WTC11 (cell line): ENCODE measurements around the gene SPOCK1. TPM values are rescaled to one million over a fixed set of nuclear protein-coding genes. Genes with fewer than 3 reads are reported as not detected.

Experiments used
- ATAC-seq: fragments of 200-7000 bp; cut with Tn5 transposase; 2 replicates; pipeline ENCODE4 v1.10.0; 2021; ENCODE audit warnings: mild to moderate bottlenecking, moderate library complexity
- CTCF ChIA-PET: fragments of 300-600 bp; sonication (Branson Sonifier 250); formaldehyde crosslinking; loops from one replicate; lab custom pipeline; 2021; ENCODE audit warnings: antibody characterized with exemption; lab: Charles Lee
- POLR2A ChIA-PET: fragments of 350-600 bp; sonication (Branson Sonifier 250); formaldehyde crosslinking; loops from one replicate; lab custom pipeline; 2021; ENCODE audit warnings: antibody characterized with exemption; lab: Charles Lee
- DNase-seq: peaks from one replicate; pipeline ENCODE4 v3.0.0; 2021; ENCODE audit warnings: low spot score
- H3K27ac Mint-ChIP-seq: 2 replicates; pipeline ENCODE4 v1.8.0; 2021; ENCODE audit warnings: mixed read lengths
- H3K27me3 Mint-ChIP-seq: 2 replicates; pipeline ENCODE4 v1.8.0; 2021; ENCODE audit warnings: low read depth, mild to moderate bottlenecking, moderate library complexity, mixed read lengths
- H3K36me3 Mint-ChIP-seq: 2 replicates; pipeline ENCODE4 v1.8.0; 2021; ENCODE audit warnings: mixed read lengths
- H3K4me1 Mint-ChIP-seq: 2 replicates; pipeline ENCODE4 v1.8.0; 2022; ENCODE audit warnings: mixed read lengths
- H3K4me3 Mint-ChIP-seq: 2 replicates; pipeline ENCODE4 v1.8.0; 2021; ENCODE audit warnings: mild to moderate bottlenecking, moderate library complexity, mixed read lengths
- H3K9me3 Mint-ChIP-seq: 2 replicates; pipeline ENCODE4 v1.8.0; 2021; ENCODE audit warnings: mixed read lengths
- AR ChIP-seq: fragments of 250-450 bp; sonication (Bioruptor Pico); IDR thresholded peaks from 2 replicates; pipeline ENCODE4 v1.9.0; 2021; ENCODE audit warnings: mild to moderate bottlenecking
- ATF6 ChIP-seq: sonication (generic); formaldehyde crosslinking; IDR thresholded peaks from 2 replicates; pipeline ENCODE4 v1.8.1; 2023; ENCODE audit warnings: mild to moderate bottlenecking, missing genetic modification reagents
- CBFB ChIP-seq: sonication (generic); formaldehyde crosslinking; IDR thresholded peaks from 2 replicates; pipeline ENCODE4 v1.8.1; 2022; ENCODE audit warnings: mild to moderate bottlenecking, low read depth, missing genetic modification reagents
- CREB1 ChIP-seq: sonication (generic); formaldehyde crosslinking; IDR thresholded peaks from 2 replicates; pipeline ENCODE4 v1.8.0; 2023; ENCODE audit warnings: mild to moderate bottlenecking, missing genetic modification reagents
- EMX1 ChIP-seq: fragments of 250-450 bp; sonication (Bioruptor Pico); IDR thresholded peaks from 2 replicates; pipeline ENCODE4 v1.8.0; 2021; ENCODE audit warnings: mild to moderate bottlenecking
- ERG ChIP-seq: fragments of 250-450 bp; sonication (Bioruptor Pico); IDR thresholded peaks from 2 replicates; pipeline ENCODE4 v1.8.0; 2021; ENCODE audit warnings: mild to moderate bottlenecking
- ETV6 ChIP-seq: sonication (generic); formaldehyde crosslinking; IDR thresholded peaks from 2 replicates; pipeline ENCODE4 v1.8.1; 2022; ENCODE audit warnings: mild to moderate bottlenecking, missing genetic modification reagents
- FOXK1 ChIP-seq: sonication (generic); formaldehyde crosslinking; IDR thresholded peaks from 2 replicates; pipeline ENCODE4 v1.8.0; 2022; ENCODE audit warnings: mild to moderate bottlenecking, moderate library complexity, missing genetic modification reagents
- FOXP1 ChIP-seq: sonication (generic); formaldehyde crosslinking; IDR thresholded peaks from 2 replicates; pipeline ENCODE4 v1.8.0; 2022; ENCODE audit warnings: missing genetic modification reagents, mild to moderate bottlenecking, moderate library complexity, borderline replicate concordance
- GABPB1 ChIP-seq: sonication (generic); formaldehyde crosslinking; IDR thresholded peaks from 2 replicates; pipeline ENCODE4 v1.8.1; 2023; ENCODE audit warnings: mild to moderate bottlenecking, missing genetic modification reagents
- HMGA2 ChIP-seq: fragments of 250-450 bp; sonication (Bioruptor Pico); IDR thresholded peaks from 2 replicates; pipeline ENCODE4 v1.4.0; 2021; ENCODE audit warnings: mild to moderate bottlenecking, moderate library complexity
- JUN ChIP-seq: sonication (generic); formaldehyde crosslinking; IDR thresholded peaks from 2 replicates; pipeline ENCODE4 v1.8.0; 2023; ENCODE audit warnings: mild to moderate bottlenecking, missing genetic modification reagents
- MLX ChIP-seq: sonication (generic); formaldehyde crosslinking; IDR thresholded peaks from 2 replicates; pipeline ENCODE4 v1.8.1; 2023; ENCODE audit warnings: mild to moderate bottlenecking, missing genetic modification reagents, moderate library complexity
- MYBL2 ChIP-seq: sonication (generic); formaldehyde crosslinking; IDR thresholded peaks from 2 replicates; pipeline ENCODE4 v1.8.1; 2023; ENCODE audit warnings: mild to moderate bottlenecking, moderate library complexity, missing genetic modification reagents
- NFE2L1 ChIP-seq: sonication (generic); formaldehyde crosslinking; IDR thresholded peaks from 2 replicates; pipeline ENCODE4 v1.8.1; 2023; ENCODE audit warnings: missing genetic modification reagents
- NFYB ChIP-seq: sonication (generic); formaldehyde crosslinking; conservative IDR thresholded peaks from 2 replicates; pipeline ENCODE4 v1.8.0; 2022; ENCODE audit warnings: low read depth, missing genetic modification reagents
- NR2C2 ChIP-seq: sonication (generic); formaldehyde crosslinking; IDR thresholded peaks from 2 replicates; pipeline ENCODE4 v1.8.0; 2022; ENCODE audit warnings: mild to moderate bottlenecking, missing genetic modification reagents
- PREB ChIP-seq: sonication (generic); formaldehyde crosslinking; IDR thresholded peaks from 2 replicates; pipeline ENCODE4 v1.8.1; 2022; ENCODE audit warnings: mild to moderate bottlenecking, missing genetic modification reagents, moderate library complexity, borderline replicate concordance
- ZBTB43 ChIP-seq: sonication (generic); formaldehyde crosslinking; IDR thresholded peaks from 2 replicates; pipeline ENCODE4 v1.8.1; 2023; ENCODE audit warnings: mild to moderate bottlenecking, missing genetic modification reagents
- ZNF263 ChIP-seq: sonication (generic); formaldehyde crosslinking; IDR thresholded peaks from 2 replicates; pipeline ENCODE4 v1.8.1; 2022; ENCODE audit warnings: low read depth, mild to moderate bottlenecking, moderate library complexity, missing genetic modification reagents
- ZNF423 ChIP-seq: fragments of 250-450 bp; sonication (Bioruptor Pico); IDR thresholded peaks from 2 replicates; pipeline ENCODE4 v2.1.2; 2022; ENCODE audit warnings: mild to moderate bottlenecking, moderate library complexity
- ZNF425 ChIP-seq: fragments of 250-450 bp; sonication (Bioruptor Pico); conservative IDR thresholded peaks from 2 replicates; pipeline ENCODE4 v1.9.0; 2021; ENCODE audit warnings: mild to moderate bottlenecking
- ZSCAN18 ChIP-seq: fragments of 250-450 bp; sonication (Bioruptor Pico); IDR thresholded peaks from 2 replicates; pipeline ENCODE4 v2.1.2; 2022; ENCODE audit warnings: mild to moderate bottlenecking, moderate library complexity
- total RNA-seq: library from RNA; stranded (reverse); gene quantifications from 3 replicates; pipeline ENCODE4 v1.2.3, GENCODE V29; 2021

SPOCK1 gene
- total RNA-seq, 1 experiment from 2014 or later, result 15.2 TPM

- Mint-ChIP-seq H3K4me3 (no peak overlapping the region), H3K27ac (no peak overlapping the region), H3K9me3 (no peaks in the 10 kb centered on the region), H3K27me3 (no peaks in the 10 kb centered on the region), H3K36me3 (no peaks in the 10 kb centered on the region), H3K4me1 (no peaks in the 10 kb centered on the region; the same call in 1 of the 2 replicates)
- ATAC-seq, result no peak
- DNase-seq, result no peak
- CTCF ChIA-PET, result no interaction called here
- POLR2A ChIA-PET, result no interaction called here
- TF ChIP-seq FOXP1 (no peak), HMGA2 (CRISPR knock-in tag) (no peak), JUN (CRISPR knock-in tag) (no peak), GABPB1 (no peak)
Measured at GRCh38 chr5:137278476-137278875, 220.7 kb downstream of the SPOCK1 start.

- no peaks in the 10 kb centered on the region for H3K27me3 Mint-ChIP-seq
- DNase-seq (no peak), ATAC-seq (no peak)
- no peaks in the 10 kb centered on the region for H3K9me3 Mint-ChIP-seq
- no peak overlapping the region for H3K4me3 Mint-ChIP-seq
- H3K4me1 Mint-ChIP-seq, result no peaks in the 10 kb centered on the region; the same call in 1 of the 2 replicates
- no peaks in the 10 kb centered on the region for H3K36me3 Mint-ChIP-seq
- ChIA-PET CTCF (interaction anchor here (0.5 to 1.4 kb wide), 2 partner anchors 45 to 76 kb away, joined by 3 read pairs; no protein-coding TSS in a partner anchor), POLR2A (no interaction called here)
- TF ChIP-seq MLX (no peak), EMX1 (CRISPR knock-in tag) (no peak), AR (CRISPR knock-in tag) (no peak), FOXK1 (no peak), NFYB (CRISPR knock-in tag) (no peak), CREB1 (CRISPR knock-in tag) (no peak), ZBTB43 (CRISPR knock-in tag) (no peak), ETV6 (CRISPR knock-in tag) (no peak), ATF6 (no peak), HMGA2 (CRISPR knock-in tag) (no peak), CBFB (no peak), ZSCAN18 (CRISPR knock-in tag) (no peak), ZNF425 (CRISPR knock-in tag) (no peak), ZNF263 (CRISPR knock-in tag) (no peak), ZNF423 (no peak), MYBL2 (no peak), PREB (CRISPR knock-in tag) (no peak), NFE2L1 (CRISPR knock-in tag) (no peak), NR2C2 (CRISPR knock-in tag) (no peak), ERG (no peak)
- no peak overlapping the region for H3K27ac Mint-ChIP-seq
Measured at GRCh38 chr5:137275083-137275482, 224.0 kb downstream of the SPOCK1 start.
